RWPE2 (cell line): ENCODE data around the gene IL17RD.

Source experiments
- ATAC-seq: fragments of 200-7000 bp; cut with Tn5 transposase; 3 replicates; pipeline ENCODE4 v1.9.1; 2021; ENCODE audit warnings: low read depth
- DNase-seq: peaks from one replicate; pipeline ENCODE4 v3.0.0-alpha.2; 2020; ENCODE audit warnings: low spot score
- H3K27ac ChIP-seq: fragments of 450-650 bp; 2 replicates; pipeline ENCODE4 v1.5.1; 2017; ENCODE audit warnings: mild to moderate bottlenecking; ENCODE audit not compliant: poor library complexity, severe bottlenecking
- H3K27me3 ChIP-seq: fragments of 250-450 bp; sonication (Bioruptor Pico); 2 replicates; pipeline ENCODE4 v1.5.1; 2021; ENCODE audit warnings: mild to moderate bottlenecking, moderate library complexity; ENCODE audit not compliant: insufficient read depth, poor library complexity, severe bottlenecking
- H3K36me3 ChIP-seq: fragments of 250-450 bp; sonication (Bioruptor Pico); 2 replicates; pipeline ENCODE4 v1.5.1; 2020; ENCODE audit warnings: low read depth, mild to moderate bottlenecking, moderate library complexity
- H3K4me1 ChIP-seq: fragments of 250-450 bp; sonication (Bioruptor Pico); 2 replicates; pipeline ENCODE4 v1.5.1; 2021; ENCODE audit warnings: mild to moderate bottlenecking, moderate library complexity; ENCODE audit not compliant: insufficient read depth, poor library complexity, severe bottlenecking
- H3K4me3 ChIP-seq: fragments of 250-450 bp; sonication (Bioruptor Pico); 2 replicates; pipeline ENCODE4 v1.5.1; 2021; ENCODE audit warnings: mild to moderate bottlenecking, moderate library complexity; ENCODE audit not compliant: severe bottlenecking
- H3K9me3 ChIP-seq: fragments of 250-450 bp; sonication (Bioruptor Pico); 2 replicates; pipeline ENCODE4 v1.5.1; 2021; ENCODE audit warnings: mild to moderate bottlenecking, moderate library complexity; ENCODE audit not compliant: severe bottlenecking
- CTCF ChIP-seq: fragments of 450-650 bp; IDR thresholded peaks from one replicate; pipeline ENCODE4 v1.5.1; 2017; ENCODE audit warnings: mild to moderate bottlenecking, moderate library complexity; ENCODE audit not compliant: poor library complexity, severe bottlenecking

The IL17RD gene

DNA sequence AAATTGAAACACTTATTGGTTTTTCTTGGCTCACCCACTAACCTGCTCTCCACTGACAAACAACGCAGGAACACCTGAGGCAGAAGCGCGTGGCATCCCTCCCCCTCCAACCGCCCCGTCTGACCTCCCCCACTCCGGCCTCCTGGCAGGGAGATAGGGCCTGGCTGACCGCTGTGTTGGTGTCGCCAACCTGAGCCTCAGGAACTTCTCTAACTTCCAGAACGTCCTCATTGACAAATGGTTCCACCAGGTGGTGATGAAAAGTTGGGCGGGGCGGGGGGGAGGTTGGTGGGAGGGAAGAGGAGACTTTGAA lies 22.8 kb downstream of the IL17RD start:
- Histone ChIP-seq H3K27me3 (no peaks in the 10 kb centered on the region), H3K4me1 (no peaks in the 10 kb centered on the region), H3K9me3 (no peaks in the 10 kb centered on the region), H3K27ac (no peak overlapping the region), H3K4me3 (no peak overlapping the region), H3K36me3 (no peaks in the 10 kb centered on the region)
- TF ChIP-seq CTCF, result no peak
- no peak for ATAC-seq
- no peak for DNase-seq

DNA sequence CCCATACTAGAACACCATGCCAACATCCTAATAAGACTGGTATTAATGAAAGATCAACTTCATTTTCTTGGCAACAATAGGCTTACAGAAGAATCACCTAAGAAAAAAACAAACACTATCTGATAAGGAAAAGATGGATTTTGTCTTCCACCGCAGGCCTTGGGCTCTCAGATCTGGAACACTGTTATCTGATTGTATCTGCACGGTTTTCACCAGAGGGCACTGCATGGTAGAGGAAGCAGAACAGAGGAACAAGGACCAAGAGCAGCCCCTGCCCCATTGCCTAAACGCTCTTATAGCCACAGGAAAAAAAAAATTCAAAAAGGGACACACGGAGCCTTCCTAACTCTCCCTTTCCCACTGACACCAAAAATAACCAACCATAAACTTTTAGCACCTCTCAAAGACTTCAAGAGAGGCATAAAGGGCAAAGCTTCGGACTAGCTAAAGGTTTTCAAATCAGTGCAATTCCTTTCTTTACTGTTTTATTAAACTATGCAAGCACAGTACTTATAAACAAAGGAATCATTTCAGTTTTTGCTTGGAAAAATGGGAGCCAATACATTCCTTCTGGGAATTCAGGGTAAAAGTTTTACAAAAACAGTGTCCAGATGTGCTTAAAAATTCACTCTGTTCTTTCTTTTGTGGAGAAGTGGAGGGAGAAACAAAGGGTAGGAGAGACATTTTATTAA lies 23.3 kb downstream of the IL17RD start:
- Histone ChIP-seq H3K27me3 (no peaks in the 10 kb centered on the region), H3K36me3 (no peaks in the 10 kb centered on the region), H3K4me3 (no peak overlapping the region), H3K9me3 (no peaks in the 10 kb centered on the region), H3K4me1 (no peaks in the 10 kb centered on the region), H3K27ac (no peak overlapping the region)
- TF ChIP-seq CTCF, result no peak
- DNase-seq (no peak), ATAC-seq (no peak)

GRCh38 chr3:57140894-57141293 lies 24.3 kb downstream of the IL17RD start:
- Histone ChIP-seq H3K4me3 (no peak overlapping the region), H3K27ac (no peak overlapping the region), H3K27me3 (no peaks in the 10 kb centered on the region), H3K36me3 (no peaks in the 10 kb centered on the region), H3K9me3 (no peaks in the 10 kb centered on the region), H3K4me1 (no peaks in the 10 kb centered on the region)
- ATAC-seq, result no peak
- TF ChIP-seq CTCF, result no peak
- DNase-seq, result no peak

GRCh38 chr3:57135964-57136719 lies 29.0 kb downstream of the IL17RD start:
- Histone ChIP-seq H3K9me3 (no peaks in the 10 kb centered on the region), H3K4me1 (no peaks in the 10 kb centered on the region), H3K27me3 (no peaks in the 10 kb centered on the region), H3K27ac (no peak overlapping the region), H3K36me3 (no peaks in the 10 kb centered on the region), H3K4me3 (no peak overlapping the region)
- DNase-seq (no peak), ATAC-seq (no peak)
- TF ChIP-seq CTCF, result no peak

DNA sequence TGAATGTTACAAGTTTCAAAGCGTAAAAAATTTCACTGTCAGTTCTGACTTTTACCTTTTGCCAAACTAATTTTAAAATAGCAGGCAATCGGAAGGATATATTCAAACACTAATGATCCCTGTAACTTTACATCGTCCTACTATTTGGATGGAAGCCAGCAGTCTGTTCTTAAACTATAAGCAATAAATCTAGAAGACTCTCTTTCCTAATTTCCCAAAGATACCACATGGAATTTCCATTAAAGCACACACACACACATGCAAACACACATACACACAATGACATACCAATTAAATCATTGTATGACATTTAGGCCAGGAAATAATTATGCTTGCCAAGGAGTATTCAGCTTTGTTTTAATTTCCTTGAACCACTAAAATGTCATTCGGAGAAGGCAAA lies 32.0 kb downstream of the IL17RD start:
- H3K27ac ChIP-seq, result no peak overlapping the region

More for the DNA sequence above, 32.0 kb downstream of the IL17RD start:
- ATAC-seq (no peak), DNase-seq (no peak)
- H3K27me3 ChIP-seq, result no peaks in the 10 kb centered on the region
- H3K9me3 ChIP-seq, result no peaks in the 10 kb centered on the region
- H3K4me1 ChIP-seq, result no peaks in the 10 kb centered on the region
- no peak for TF ChIP-seq CTCF
- H3K4me3 ChIP-seq, result no peak overlapping the region
- no peaks in the 10 kb centered on the region for H3K36me3 ChIP-seq
